ENCODE results near the gene HSBP1L1. TPM values are rescaled to one million over a fixed set of nuclear protein-coding genes. Genes with fewer than 3 reads are reported as not detected.

HSBP1L1 gene
- total and polyA plus RNA-seq, 2 of the 13 experiments (the other 11 are each of a cell fraction or from before 2014, with no cell fraction given) = 22.6 to 45.1 TPM

GRCh38 chr18:79934311-79935097 lies 29.9 kb upstream of the HSBP1L1 start (continued):
- TF ChIP-seq ZFP36 (IDR thresholded peaks at IDR 0.05; ENCODE audit: borderline replicate concordance, low read depth, low read length, partially characterized antibody) (peak; percentile 51), ZNF577 (CRISPR knock-in tag; IDR thresholded peaks at IDR 0.05; ENCODE audit: borderline replicate concordance, low read depth) (no peak), DMAP1 (CRISPR knock-in tag; IDR thresholded peaks at IDR 0.05) (peak; percentile 28; the same call in 1 of the 2 replicates), ZNF704 (CRISPR knock-in tag; IDR thresholded peaks at IDR 0.05; ENCODE audit: borderline replicate concordance) (no peak), ZBTB33 (CRISPR knock-in tag; IDR thresholded peaks at IDR 0.05) (peak; percentile 74), RXRA (CRISPR knock-in tag; IDR thresholded peaks at IDR 0.05) (peak; percentile 84), SMC3 (IDR thresholded peaks at IDR 0.05; ENCODE audit: low read length) (peak; percentile 84), ZNF614 (CRISPR knock-in tag; IDR thresholded peaks at IDR 0.05; ENCODE audit: borderline replicate concordance) (peak; percentile 98), ZSCAN5A (CRISPR knock-in tag; IDR thresholded peaks at IDR 0.05; ENCODE audit: borderline replicate concordance) (peak; percentile 93; the same call in 1 of the 2 replicates), ZNF354B (CRISPR knock-in tag; IDR thresholded peaks at IDR 0.05) (no peak), ZNF782 (CRISPR knock-in tag; IDR thresholded peaks at IDR 0.05; ENCODE audit: borderline replicate concordance) (no peak), ZFP90 (CRISPR knock-in tag; IDR thresholded peaks at IDR 0.05; ENCODE audit: borderline replicate concordance) (0 out of 2 replicates have a peak, but pooled peaks have one; percentile 26), ARID5B (CRISPR knock-in tag; IDR thresholded peaks at IDR 0.05) (peak; percentile 98), ZFAT (CRISPR knock-in tag; conservative IDR thresholded peaks at IDR 0.05) (no peak), AGO1 (IDR thresholded peaks at IDR 0.05; ENCODE audit: low read depth, low read length, poor library complexity, severe bottlenecking) (no peak), E2F1 (CRISPR knock-in tag; IDR thresholded peaks at IDR 0.05) (no peak), POGZ (CRISPR knock-in tag; IDR thresholded peaks at IDR 0.05) (peak; percentile 85), ZNF580 (CRISPR knock-in tag; IDR thresholded peaks at IDR 0.05; ENCODE audit: borderline replicate concordance, low read depth) (no peak)

All from HepG2 (cell line).